Thoracic aorta (tissue), 2 donors: ENCODE data around the gene PRDM5. TPM values are rescaled to one million over a fixed set of nuclear protein-coding genes. Genes with fewer than 3 reads are reported as not detected.

Experiments
- ATAC-seq: fragments of 150-250 bp; one replicate; pipeline ENCODE4 v1.8.0; 2017; ENCODE audit warnings: low read depth; ENCODE audit not compliant: insufficient number of reproducible peaks, low FRiP score
- DNase-seq: peaks from one replicate; pipeline ENCODE4 v3.0.0-alpha.2; 2020; ENCODE audit warnings: low spot score
- H3K27ac ChIP-seq, 2 donors: fragments of 200-600 bp; sonication (generic); 1 replicate in 1 of 2; 2 replicates in 1 of 2; pipeline ENCODE4 v1.5.1; 2016; ENCODE audit warnings: mild to moderate bottlenecking in 2 of 2, moderate library complexity in 2 of 2
- H3K27me3 ChIP-seq: fragments of 200-600 bp; sonication (generic); replicated peaks from 2 replicates; pipeline ENCODE4 v1.6.0; 2016; ENCODE audit warnings: mild to moderate bottlenecking; ENCODE audit not compliant: insufficient read depth
- H3K36me3 ChIP-seq: fragments of 200-600 bp; sonication (generic); one replicate; pipeline ENCODE4 v1.5.1; 2016
- H3K4me1 ChIP-seq, 2 donors: fragments of 200-600 bp; sonication (generic); 1 replicate in 1 of 2; 2 replicates in 1 of 2; pipeline versions ENCODE4 v1.5.1 to v1.6.0; 2016; ENCODE audit warnings: low read depth in 2 of 2, mild to moderate bottlenecking in 1 of 2; ENCODE audit not compliant: control insufficient read depth in 1 of 2
- H3K4me3 ChIP-seq: fragments of 200-600 bp; sonication (generic); 2 replicates; pipeline ENCODE4 v1.5.1; 2016; ENCODE audit warnings: mild to moderate bottlenecking
- H3K9me3 ChIP-seq: fragments of 200-600 bp; sonication (generic); 2 replicates; pipeline ENCODE4 v1.5.1; 2016
- CTCF ChIP-seq: fragments of 200-600 bp; sonication (generic); IDR thresholded peaks from one replicate; pipeline ENCODE4 v1.5.1; 2019; ENCODE audit warnings: antibody characterized with exemption
- total RNA-seq, 2 donors: library from RNA; depleted of rRNA; stranded (reverse); fragments of >200 nt; gene quantifications; one replicate each; pipeline versions ENCODE4 v1.1.0 to v1.2.3, GENCODE V29; 2016

PRDM5 gene
- total RNA-seq, 2 donors from 2014 or later, result 16.6 to 19.9 TPM

DNA sequence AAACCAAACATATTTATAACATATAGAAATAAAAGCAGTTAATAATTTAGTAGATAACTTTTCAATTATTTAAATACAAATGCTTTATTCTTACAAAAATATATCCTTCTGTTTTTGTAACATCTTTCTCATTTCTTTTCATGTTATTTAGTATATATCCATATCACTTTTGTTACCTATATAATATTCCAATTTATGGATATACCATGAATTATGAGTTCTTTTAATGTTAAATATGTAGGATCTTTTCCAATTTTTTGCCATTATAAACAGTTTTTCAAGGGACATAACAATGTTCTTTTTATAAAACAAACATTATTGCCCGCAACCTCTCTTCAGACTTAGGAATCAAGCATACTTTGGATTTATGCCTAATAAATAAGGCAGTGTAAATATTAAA, 151.6 kb downstream of the PRDM5 start:
- H3K4me3 ChIP-seq, result no peak overlapping the region
- no peaks in the 10 kb centered on the region for H3K36me3 ChIP-seq
- DNase-seq (no peak), ATAC-seq (no peak)
- TF ChIP-seq CTCF, result no peak
- no peak overlapping the region for H3K27ac ChIP-seq
- no peaks in the 10 kb centered on the region for H3K4me1 ChIP-seq
- no peaks in the 10 kb centered on the region for H3K27me3 ChIP-seq
- H3K9me3 ChIP-seq, result no peaks in the 10 kb centered on the region

DNA sequence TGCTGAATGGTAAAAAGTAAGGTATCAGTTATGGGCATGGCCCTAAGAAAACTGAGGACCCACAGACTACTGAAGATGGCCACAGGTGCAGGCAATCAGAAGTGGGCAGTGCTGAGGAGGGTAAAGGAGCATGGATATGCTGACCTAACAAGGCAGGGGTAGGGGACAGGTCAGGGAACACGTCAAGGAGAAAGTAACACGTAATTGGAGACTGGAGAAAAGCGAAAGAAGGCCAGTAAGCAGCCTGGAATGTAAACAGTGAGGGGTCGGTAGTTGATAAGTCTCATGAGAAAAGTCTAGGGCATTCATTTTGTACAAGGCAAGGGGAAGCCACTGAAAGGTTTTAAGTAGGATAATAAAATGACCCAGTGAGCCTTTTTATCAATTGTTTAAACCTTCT, 153.3 kb downstream of the PRDM5 start:
- H3K27me3 ChIP-seq, result no peaks in the 10 kb centered on the region
- no peak for TF ChIP-seq CTCF
- no peak overlapping the region for H3K4me3 ChIP-seq
- no peaks in the 10 kb centered on the region for H3K36me3 ChIP-seq
- no peaks in the 10 kb centered on the region for H3K9me3 ChIP-seq
- no peak overlapping the region for H3K27ac ChIP-seq
- ATAC-seq, result no peak
- H3K4me1 ChIP-seq, result no peaks in the 10 kb centered on the region
- no peak for DNase-seq

DNA sequence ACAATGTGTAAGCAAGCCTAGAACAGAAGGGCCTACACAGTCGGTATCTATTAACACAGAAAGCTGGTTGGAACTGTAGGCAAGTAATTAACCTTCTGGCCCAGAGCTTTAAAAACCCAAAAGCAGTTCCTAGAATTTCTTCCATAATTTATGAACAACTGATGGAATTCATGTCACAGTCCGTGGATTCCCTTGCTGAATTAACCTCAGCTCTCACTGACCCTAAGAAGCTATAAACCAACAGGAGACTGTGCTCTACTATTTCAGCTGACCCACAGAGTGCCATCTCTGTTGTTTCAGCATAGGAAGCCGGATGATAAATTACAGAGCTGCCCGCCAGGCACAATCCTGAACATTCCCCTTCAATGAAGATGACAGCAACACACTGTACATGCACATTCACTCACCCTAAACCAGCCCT, 157.3 kb downstream of the PRDM5 start:
- Histone ChIP-seq H3K4me3 (no peak overlapping the region), H3K9me3 (no peaks in the 10 kb centered on the region), H3K27me3 (no peaks in the 10 kb centered on the region), H3K4me1 (no peaks in the 10 kb centered on the region), H3K27ac (no peak overlapping the region), H3K36me3 (no peaks in the 10 kb centered on the region)
- TF ChIP-seq CTCF, result no peak
- DNase-seq (no peak), ATAC-seq (no peak)

- no peaks in the 10 kb centered on the region for H3K36me3 ChIP-seq
- H3K27ac ChIP-seq, result no peak overlapping the region
- no peak for ATAC-seq
- H3K9me3 ChIP-seq, result no peaks in the 10 kb centered on the region
- H3K4me3 ChIP-seq, result no peak overlapping the region
- no peak for TF ChIP-seq CTCF
- no peaks in the 10 kb centered on the region for H3K27me3 ChIP-seq
- no peaks in the 10 kb centered on the region for H3K4me1 ChIP-seq
- no peak for DNase-seq
Observed at GRCh38 chr4:120763650-120764049, 158.9 kb downstream of the PRDM5 start.

DNA sequence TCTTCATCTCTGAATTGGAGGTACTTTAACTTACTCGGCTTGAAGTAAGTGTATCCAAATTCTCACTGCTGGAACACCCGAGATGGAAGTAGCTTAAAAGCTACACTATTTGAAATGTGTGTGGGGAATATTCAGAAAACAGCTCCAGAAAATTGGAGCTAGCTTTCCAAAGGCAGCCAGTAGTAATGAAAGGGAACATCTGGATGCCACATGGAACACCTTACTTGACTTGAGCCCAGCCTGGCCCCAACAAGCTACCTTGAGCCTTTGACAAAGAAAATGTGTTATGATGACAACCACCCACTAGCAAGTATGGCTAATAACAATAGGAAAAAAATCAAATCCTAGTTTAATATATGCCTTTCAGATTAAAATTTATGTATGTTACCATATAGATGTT, 161.5 kb downstream of the PRDM5 start:
- no peak for TF ChIP-seq CTCF
- Histone ChIP-seq H3K36me3 (no peaks in the 10 kb centered on the region), H3K27ac (no peak overlapping the region), H3K9me3 (no peaks in the 10 kb centered on the region), H3K4me1 (no peaks in the 10 kb centered on the region), H3K4me3 (no peak overlapping the region), H3K27me3 (no peaks in the 10 kb centered on the region)
- DNase-seq (no peak), ATAC-seq (no peak)
